Endothelial cell of umbilical vein (primary cell): ENCODE data around the gene RAB40B. TPM values are rescaled to one million over a fixed set of nuclear protein-coding genes. Genes with fewer than 3 reads are reported as not detected.

Source experiments
- BruUV-seq: library from RNA; stranded (reverse); fragments of 400-500 nt; replicated peaks from 2 replicates; lab custom pipeline; 2021; lab: Mats Ljungman, UMichigan
- CTCF ChIA-PET: fragments of 300-600, 350-600 bp; sonication (Branson Sonifier 250); formaldehyde crosslinking; loops from one replicate; lab custom pipeline; 2021; ENCODE audit warnings: antibody characterized with exemption, inconsistent platforms; lab: Charles Lee
- POLR2A ChIA-PET: fragments of 300-600, 350-600 bp; sonication (Branson Sonifier 250); formaldehyde crosslinking; loops from one replicate; lab custom pipeline; 2021; ENCODE audit warnings: antibody characterized with exemption, inconsistent platforms; lab: Charles Lee
- DNase-seq: peaks from one replicate; pipeline ENCODE4 v3.0.0-alpha.2; 2011; ENCODE audit warnings: low read depth, low spot score
- FAIRE-seq: peaks from 2 replicates; lab custom pipeline; 2011; peaks lifted over from hg19 to GRCh38; lab: Jason Lieb, UNC
- H2AFZ ChIP-seq: 2 replicates; pipeline ENCODE4 v1.6.0; 2012; ENCODE audit warnings: low read depth, low read length, control low read depth, inconsistent platforms
- H3K27ac ChIP-seq: 2 replicates; pipeline ENCODE4 v1.5.1; 2011; ENCODE audit warnings: low read depth, mild to moderate bottlenecking, control low read depth, low read length, moderate library complexity; ENCODE audit not compliant: insufficient read depth
- H3K27me3 ChIP-seq, 2 experiments: 2 replicates each; pipeline versions ENCODE4 v1.6.0 to v1.6.1; 2011; ENCODE audit warnings: low read length in 2 of 2, mixed read lengths in 1 of 2; ENCODE audit not compliant: control insufficient read depth in 2 of 2, insufficient read depth in 2 of 2
- H3K36me3 ChIP-seq, 2 experiments: 2 replicates in 1 of 2; 3 replicates in 1 of 2; pipeline ENCODE4 v1.5.1; 2011; ENCODE audit warnings: low read length in 2 of 2, mild to moderate bottlenecking in 1 of 2, moderate library complexity in 1 of 2; ENCODE audit not compliant: control insufficient read depth in 2 of 2, insufficient read depth in 2 of 2; ENCODE audit errors: extremely low read depth in 1 of 2
- H3K4me1 ChIP-seq: 3 replicates; pipeline ENCODE4 v1.5.1; 2011; ENCODE audit warnings: mild to moderate bottlenecking, low read length; ENCODE audit not compliant: control insufficient read depth, insufficient read depth; ENCODE audit errors: extremely low read depth
- H3K4me2 ChIP-seq: 2 replicates; pipeline ENCODE4 v1.6.1; 2011; ENCODE audit warnings: low read length, control low read depth, mixed read lengths; ENCODE audit not compliant: insufficient read depth
- H3K4me3 ChIP-seq, 3 experiments: fragments of 200-600 bp in 1 of 3; sonication (generic), shearing (Covaris generic) in 1 of 3; replicated peaks in 1 of 3; 2 replicates each; pipeline ENCODE4 v1.5.1; 2011 to 2016; ENCODE audit warnings: control low read depth in 3 of 3, low read length in 3 of 3, mild to moderate bottlenecking in 2 of 3, inconsistent platforms in 1 of 3, low read depth in 1 of 3, moderate library complexity in 1 of 3; ENCODE audit not compliant: insufficient read depth in 1 of 3
- H3K79me2 ChIP-seq: 2 replicates; pipeline ENCODE4 v1.6.0; 2012; ENCODE audit warnings: low read length, inconsistent platforms; ENCODE audit not compliant: control insufficient read depth, insufficient read depth
- H3K9ac ChIP-seq: replicated peaks from 2 replicates; pipeline ENCODE3; 2011; ENCODE audit warnings: low read length, control low read depth; ENCODE audit not compliant: insufficient read depth; ENCODE audit errors: extremely low read depth
- H3K9me1 ChIP-seq: replicated peaks from 3 replicates; pipeline ENCODE4 v1.6.0; 2011; ENCODE audit warnings: mild to moderate bottlenecking, low read length; ENCODE audit not compliant: control insufficient read depth, insufficient read depth; ENCODE audit errors: extremely low read depth
- H3K9me3 ChIP-seq: replicated peaks from 2 replicates; pipeline ENCODE4 v1.5.1; 2012; ENCODE audit warnings: low read length, inconsistent platforms; ENCODE audit not compliant: control insufficient read depth, insufficient read depth
- H4K20me1 ChIP-seq: replicated peaks from 2 replicates; pipeline ENCODE3; 2011; ENCODE audit warnings: mild to moderate bottlenecking, low read length; ENCODE audit not compliant: control insufficient read depth, insufficient read depth; ENCODE audit errors: extremely low read depth
- EZH2 ChIP-seq: IDR thresholded peaks from 2 replicates; pipeline ENCODE4 v1.6.1; 2012; ENCODE audit warnings: borderline replicate concordance, low read depth, mild to moderate bottlenecking, moderate library complexity, low read length, inconsistent platforms; ENCODE audit not compliant: severe bottlenecking
- FOS ChIP-seq: IDR thresholded peaks from 2 replicates; pipeline ENCODE4 v1.6.1; 2011; ENCODE audit warnings: mild to moderate bottlenecking, low read length, moderate library complexity, borderline replicate concordance; ENCODE audit not compliant: insufficient read depth
- JUN ChIP-seq: IDR thresholded peaks from 2 replicates; pipeline ENCODE4 v1.6.1; 2011; ENCODE audit warnings: borderline replicate concordance, low read depth; ENCODE audit not compliant: insufficient read length, insufficient read depth
- MYC ChIP-seq: IDR thresholded peaks from one replicate; pipeline ENCODE4 v1.6.1; 2011; ENCODE audit warnings: mild to moderate bottlenecking, low read depth, low read length
- POLR2A ChIP-seq: IDR thresholded peaks from 2 replicates; pipeline ENCODE4 v1.6.1; 2012; ENCODE audit warnings: low read depth, mild to moderate bottlenecking, control low read depth, low read length
- dilution Hi-C: fragments of 300-500 bp; cut with MboI; formaldehyde crosslinking; loops from one replicate; pipeline ENCODE4 v1.15.0; 2019; ENCODE audit warnings: low sequenced_read_pairs; ENCODE audit not compliant: extremely low pct_ligation_motif_present
- intact Hi-C: fragments of 100-400 bp; cut with micrococcal nuclease; formaldehyde crosslinking; loops from one replicate; pipeline ENCODE4 v1.10.0; 2022
- polyA plus RNA-seq, 4 experiments: library from polyadenylated mRNA; depleted of rRNA in 3 of 4; stranded (reverse) in 3 of 4; unstranded in 1 of 4; fragments of >200 nt; gene quantifications; 2 replicates each; pipeline versions ENCODE4 v1.2.1 to v1.2.3, GENCODE V29; 2011 to 2012; ENCODE audit warnings: missing spikeins in 1 of 4
- total RNA-seq: library from RNA; stranded (reverse); gene quantifications from 2 replicates; pipeline ENCODE4 v1.2.3, GENCODE V29; 2021

RAB40B gene
- total and polyA plus RNA-seq, 2 donors (not counting 3 experiments of a cell fraction or from before 2014, with no cell fraction given): 5.5 to 9.3 TPM

GRCh38 chr17:82723169-82723807 is 24.8 kb upstream of the RAB40B start:
- Histone ChIP-seq H3K79me2 (peaks cover 1% of the 10 kb centered on the region), H3K4me3 (no peak overlapping the region), H3K9me3 (no peaks in the 10 kb centered on the region), H3K27ac (no peak overlapping the region), H3K4me2 (no peak overlapping the region), H3K27me3 (no peaks in the 10 kb centered on the region), H4K20me1 (no peaks in the 10 kb centered on the region), H2AFZ (no peak overlapping the region), H3K9ac (no peak overlapping the region), H3K4me1 (no peaks in the 10 kb centered on the region), H3K9me1 (no peaks in the 10 kb centered on the region), H3K36me3 (peaks cover 2 to 9% of the 10 kb centered on the region in 2 experiments)
- dilution Hi-C loops (no loop called here), intact Hi-C loops (no loop called here)
- ChIA-PET CTCF (no interaction called here), POLR2A (no interaction called here)
- FAIRE-seq: no peak
- BruUV-seq: no TSS peak
- TF ChIP-seq MYC (no peak), FOS (no peak), EZH2 (no peak)
- no peak for DNase-seq

- POLR2A ChIA-PET: no interaction called here
- no peaks in the 10 kb centered on the region for H3K9me1 ChIP-seq
- H2AFZ ChIP-seq: no peak overlapping the region
- TF ChIP-seq FOS: no peak
- no peak for TF ChIP-seq JUN
- no peak for TF ChIP-seq POLR2A
- no peak for TF ChIP-seq MYC
- H3K36me3 ChIP-seq: peaks cover 2 to 8% of the 10 kb centered on the region in 2 experiments
- no peak for DNase-seq
- no peak for FAIRE-seq
- dilution Hi-C loops: no loop called here
- CTCF ChIA-PET: no interaction called here
- no peak overlapping the region for H3K9ac ChIP-seq
- peaks cover 5% of the 10 kb centered on the region for H3K4me1 ChIP-seq
- peaks cover 9% of the 10 kb centered on the region for H3K79me2 ChIP-seq
- H3K4me3 ChIP-seq: no peak overlapping the region
- H3K27me3 ChIP-seq: no peaks in the 10 kb centered on the region
- H4K20me1 ChIP-seq: no peaks in the 10 kb centered on the region
- no peak overlapping the region for H3K27ac ChIP-seq
- H3K9me3 ChIP-seq: no peaks in the 10 kb centered on the region
- H3K4me2 ChIP-seq: no peak overlapping the region
- intact Hi-C loops: no loop called here
- BruUV-seq: no TSS peak
These were observed 24.0 kb upstream of the RAB40B start for GRCh38 chr17:82722341-82723013.
